A673 (cell line): ENCODE measurements around the gene TMC1.

Source experiments
- CTCF ChIP-seq: fragments of 300-800, 200-600 bp; sonication (generic); conservative IDR thresholded peaks from 2 replicates; pipeline ENCODE4 v1.5.1; 2017; ENCODE audit warnings: low read depth, mild to moderate bottlenecking, antibody characterized with exemption, low read length, moderate library complexity, mixed read lengths
- EZH2 ChIP-seq: fragments of 200-600 bp; sonication (generic); IDR thresholded peaks from 2 replicates; pipeline ENCODE4 v1.6.1; 2017; ENCODE audit warnings: borderline replicate concordance, low read depth, mild to moderate bottlenecking, mixed read lengths, antibody characterized with exemption, low read length; ENCODE audit not compliant: poor library complexity, severe bottlenecking

GRCh38 chr9:72873456-72873855 is 352.0 kb downstream of the TMC1 start:
- TF ChIP-seq EZH2 = no peak
- TF ChIP-seq CTCF = no peak
